ENCODE measurements around the gene FIS1.
"Not testable (repeated sequence)": the region's sequence is repeated elsewhere in the genome, so short reads cannot be mapped to it uniquely, and the experiment has no call there.

The FIS1 gene

GRCh38 chr7:101207459-101207858 is 37.4 kb downstream of the FIS1 start:
- no peak for ATAC-seq (ENCODE audit: insufficient read depth, low read depth)
- DNase-seq: no peak

GRCh38 chr7:101206665-101207042 is 38.2 kb downstream of the FIS1 start:
- no peak for TF ChIP-seq EZH2 (IDR thresholded peaks at IDR 0.05; ENCODE audit: borderline replicate concordance, low read depth, low read length, severe bottlenecking)
- TF ChIP-seq, protein P1, sequence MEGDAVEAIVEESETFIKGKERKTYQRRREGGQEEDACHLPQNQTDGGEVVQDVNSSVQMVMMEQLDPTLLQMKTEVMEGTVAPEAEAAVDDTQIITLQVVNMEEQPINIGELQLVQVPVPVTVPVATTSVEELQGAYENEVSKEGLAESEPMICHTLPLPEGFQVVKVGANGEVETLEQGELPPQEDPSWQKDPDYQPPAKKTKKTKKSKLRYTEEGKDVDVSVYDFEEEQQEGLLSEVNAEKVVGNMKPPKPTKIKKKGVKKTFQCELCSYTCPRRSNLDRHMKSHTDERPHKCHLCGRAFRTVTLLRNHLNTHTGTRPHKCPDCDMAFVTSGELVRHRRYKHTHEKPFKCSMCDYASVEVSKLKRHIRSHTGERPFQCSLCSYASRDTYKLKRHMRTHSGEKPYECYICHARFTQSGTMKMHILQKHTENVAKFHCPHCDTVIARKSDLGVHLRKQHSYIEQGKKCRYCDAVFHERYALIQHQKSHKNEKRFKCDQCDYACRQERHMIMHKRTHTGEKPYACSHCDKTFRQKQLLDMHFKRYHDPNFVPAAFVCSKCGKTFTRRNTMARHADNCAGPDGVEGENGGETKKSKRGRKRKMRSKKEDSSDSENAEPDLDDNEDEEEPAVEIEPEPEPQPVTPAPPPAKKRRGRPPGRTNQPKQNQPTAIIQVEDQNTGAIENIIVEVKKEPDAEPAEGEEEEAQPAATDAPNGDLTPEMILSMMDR (IDR thresholded peaks at IDR 0.05; ENCODE audit: borderline replicate concordance, extremely low read depth, low read length, poor library complexity, severe bottlenecking): no peak
- H3K9ac ChIP-seq (ENCODE audit: low read depth, low read length): no peak overlapping the region
- peaks cover 13% of the 10 kb centered on the region for H3K36me3 ChIP-seq (ENCODE audit: insufficient read depth, low read length)
- no peak overlapping the region for H2AFZ ChIP-seq (ENCODE audit: low read depth, low read length)
- ATAC-seq (ENCODE audit: insufficient read depth, low read depth) (no peak), DNase-seq (no peak)
- no peaks in the 10 kb centered on the region for H3K79me2 ChIP-seq (ENCODE audit: insufficient read depth, low read length)
- H3K4me2 ChIP-seq (ENCODE audit: insufficient read depth, low read length): no peak overlapping the region
- H3K9me3 ChIP-seq (ENCODE audit: insufficient read depth, low read length, severe bottlenecking): no peaks in the 10 kb centered on the region
- no peaks in the 10 kb centered on the region for H3K27me3 ChIP-seq (ENCODE audit: insufficient read depth, low read length, poor library complexity)
- H3K4me3 ChIP-seq (ENCODE audit: low read depth in 1 of 2, low read length in 2 of 2): no peak overlapping the region
- no peaks in the 10 kb centered on the region for H4K20me1 ChIP-seq (ENCODE audit: insufficient read depth, low read length)
- no peak overlapping the region for H3K27ac ChIP-seq (ENCODE audit: low read length)
- no peaks in the 10 kb centered on the region for H3K4me1 ChIP-seq (ENCODE audit: insufficient read depth, low read length)

More at GRCh38 chr7:101207459-101207858, 37.4 kb downstream of the FIS1 start:
- Histone ChIP-seq H2AFZ (ENCODE audit: low read depth, low read length) (no peak overlapping the region), H3K4me2 (ENCODE audit: insufficient read depth, low read length) (no peak overlapping the region), H3K79me2 (ENCODE audit: insufficient read depth, low read length) (no peaks in the 10 kb centered on the region), H4K20me1 (ENCODE audit: insufficient read depth, low read length) (no peaks in the 10 kb centered on the region), H3K4me3 (ENCODE audit: low read depth in 1 of 2, low read length in 2 of 2) (no peak overlapping the region), H3K27ac (ENCODE audit: low read length) (no peak overlapping the region), H3K27me3 (ENCODE audit: insufficient read depth, low read length, poor library complexity) (no peaks in the 10 kb centered on the region), H3K9ac (ENCODE audit: low read depth, low read length) (no peak overlapping the region), H3K9me3 (ENCODE audit: insufficient read depth, low read length, severe bottlenecking) (no peaks in the 10 kb centered on the region), H3K36me3 (ENCODE audit: insufficient read depth, low read length) (peaks cover 21% of the 10 kb centered on the region), H3K4me1 (ENCODE audit: insufficient read depth, low read length) (no peaks in the 10 kb centered on the region)
- TF ChIP-seq, protein P1 (IDR thresholded peaks at IDR 0.05; ENCODE audit: borderline replicate concordance, extremely low read depth, low read length, poor library complexity, severe bottlenecking): no peak
- no peak for TF ChIP-seq EZH2 (IDR thresholded peaks at IDR 0.05; ENCODE audit: borderline replicate concordance, low read depth, low read length, severe bottlenecking)

DNA sequence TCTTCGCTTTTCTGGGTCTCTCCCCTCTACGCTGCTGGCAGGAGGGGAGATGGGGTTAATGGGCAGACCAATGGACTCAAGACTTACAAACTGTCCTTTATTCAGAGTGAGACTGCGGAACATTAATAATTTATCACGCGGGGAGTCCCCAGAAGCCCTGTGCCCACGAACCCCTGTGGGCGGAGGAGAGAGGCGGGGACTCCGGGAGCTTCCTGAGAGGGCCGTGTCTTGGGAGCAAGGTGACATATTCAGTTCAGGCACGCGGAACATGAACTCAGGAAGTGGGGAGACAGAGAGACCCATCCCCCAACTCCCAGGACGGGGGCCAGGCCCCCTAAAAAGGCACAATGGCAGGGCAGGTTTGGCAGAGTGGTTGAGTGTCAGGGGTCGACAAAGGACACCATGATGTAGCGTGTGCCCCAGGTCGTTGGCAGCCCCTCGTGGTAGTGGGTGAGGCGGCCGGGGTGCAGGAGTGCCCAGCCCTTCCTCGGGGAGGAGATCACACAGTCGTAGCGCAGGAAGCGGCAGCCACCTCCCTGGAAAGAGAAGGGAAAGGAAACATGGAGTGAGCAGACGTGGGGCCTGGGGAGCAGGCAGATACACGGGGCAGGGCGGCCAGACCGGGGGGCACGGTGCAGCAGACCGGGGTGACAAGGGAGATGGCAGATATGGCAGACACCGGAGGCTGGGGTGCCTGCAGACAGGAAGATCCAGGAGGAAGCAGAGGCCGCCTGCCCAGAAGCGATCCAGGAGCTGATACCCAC is 38.8 kb downstream of the FIS1 start:
- H3K79me2 ChIP-seq (ENCODE audit: insufficient read depth, low read length): no peaks in the 10 kb centered on the region
- no peak overlapping the region for H3K27ac ChIP-seq (ENCODE audit: low read length)
- no peak for ATAC-seq (ENCODE audit: insufficient read depth, low read depth)
- no peak overlapping the region for H3K4me2 ChIP-seq (ENCODE audit: insufficient read depth, low read length)
- no peaks in the 10 kb centered on the region for H3K4me1 ChIP-seq (ENCODE audit: insufficient read depth, low read length)
- no peaks in the 10 kb centered on the region for H4K20me1 ChIP-seq (ENCODE audit: insufficient read depth, low read length)
- H3K27me3 ChIP-seq (ENCODE audit: insufficient read depth, low read length, poor library complexity): no peaks in the 10 kb centered on the region
- H3K9me3 ChIP-seq (ENCODE audit: insufficient read depth, low read length, severe bottlenecking): no peaks in the 10 kb centered on the region
- no peak overlapping the region for H3K9ac ChIP-seq (ENCODE audit: low read depth, low read length)
- DNase-seq: no peak
- H3K4me3 ChIP-seq (ENCODE audit: low read depth in 1 of 2, low read length in 2 of 2): no peak overlapping the region
- TF ChIP-seq EZH2 (IDR thresholded peaks at IDR 0.05; ENCODE audit: borderline replicate concordance, low read depth, low read length, severe bottlenecking): no peak
- TF ChIP-seq, protein P1 (IDR thresholded peaks at IDR 0.05; ENCODE audit: borderline replicate concordance, extremely low read depth, low read length, poor library complexity, severe bottlenecking): no peak
- 0 out of 2 replicates have a peak, but pooled peaks cover 8% of the 10 kb centered on the region for H3K36me3 ChIP-seq (ENCODE audit: insufficient read depth, low read length)
- H2AFZ ChIP-seq (ENCODE audit: low read depth, low read length): no peak overlapping the region

DNA sequence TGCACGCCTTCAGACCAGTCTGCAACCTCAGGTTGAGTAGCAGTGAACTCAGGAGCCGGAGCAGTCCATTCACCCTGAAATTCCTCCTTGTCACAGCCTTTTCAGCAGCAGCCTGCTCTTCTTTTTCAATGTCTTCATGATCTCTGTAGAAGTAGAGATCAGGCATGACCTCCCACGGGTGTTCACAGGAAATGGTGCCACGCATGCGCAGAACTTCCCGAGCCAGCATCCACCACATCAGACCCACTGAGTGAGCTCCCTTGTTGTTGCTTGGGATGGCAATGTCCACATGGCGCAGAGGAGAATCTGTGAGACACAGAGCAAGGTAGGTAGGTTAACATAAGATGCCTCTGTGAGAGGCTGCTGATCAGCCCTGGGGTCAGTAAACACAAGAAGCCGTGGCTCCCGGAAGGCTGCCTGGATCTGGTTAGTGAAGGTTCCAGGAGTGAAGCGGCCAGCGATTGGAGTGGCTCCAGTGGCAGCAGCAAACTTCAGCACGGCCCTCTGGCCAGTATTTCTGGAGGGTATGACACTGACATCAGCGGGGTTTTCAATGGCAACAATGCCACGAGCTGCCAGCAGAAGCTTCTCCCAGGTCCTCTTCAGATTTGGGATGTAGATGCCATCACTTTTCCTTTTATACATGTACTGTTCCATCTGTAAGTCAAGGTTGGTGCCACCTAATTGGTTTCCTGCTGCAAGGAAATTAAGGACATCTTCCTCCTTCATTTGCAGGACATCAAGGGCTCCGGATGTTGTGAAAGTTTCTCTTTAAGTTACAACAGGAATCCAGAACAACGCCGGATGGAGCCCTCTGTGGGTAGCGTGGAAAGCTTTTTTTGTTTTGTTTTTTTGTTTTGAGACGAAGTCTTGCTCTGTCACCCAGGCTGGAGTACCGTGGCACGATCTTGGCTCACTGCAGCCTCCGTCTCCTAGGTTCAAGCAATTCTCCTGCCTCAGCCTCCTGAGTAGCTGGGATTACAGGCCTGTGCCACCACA is 40.8 kb downstream of the FIS1 start:
- not testable (repeated sequence) for H3K36me3 ChIP-seq (ENCODE audit: insufficient read depth, low read length); H4K20me1 ChIP-seq (ENCODE audit: insufficient read depth, low read length); H3K27me3 ChIP-seq (ENCODE audit: insufficient read depth, low read length, poor library complexity); H2AFZ ChIP-seq (ENCODE audit: low read depth, low read length); DNase-seq; H3K4me2 ChIP-seq (ENCODE audit: insufficient read depth, low read length); H3K79me2 ChIP-seq (ENCODE audit: insufficient read depth, low read length); H3K9me3 ChIP-seq (ENCODE audit: insufficient read depth, low read length, severe bottlenecking); H3K4me1 ChIP-seq (ENCODE audit: insufficient read depth, low read length); H3K9ac ChIP-seq (ENCODE audit: low read depth, low read length); H3K4me3 ChIP-seq (ENCODE audit: low read depth in 1 of 2, low read length in 2 of 2); H3K27ac ChIP-seq (ENCODE audit: low read length); ATAC-seq (ENCODE audit: insufficient read depth, low read depth)

Measured in DND-41 (cell line).